GM12875 (cell line): ENCODE results near the gene MSANTD7.

Experiments
- H3K4me3 ChIP-seq: one replicate; pipeline ENCODE4 v1.5.1; 2011; ENCODE audit warnings: low read depth, low read length, control low read depth
- CTCF ChIP-seq: IDR thresholded peaks from 2 replicates; pipeline ENCODE4 v1.5.1; 2011; ENCODE audit warnings: low read depth, mild to moderate bottlenecking, control low read depth, inconsistent platforms, low read length, moderate library complexity, borderline replicate concordance; ENCODE audit not compliant: insufficient read depth

The MSANTD7 gene

GRCh38 chr10:14876764-14877163 lies 38.7 kb downstream of the MSANTD7 start:
- H3K4me3 ChIP-seq: no peak overlapping the region
- no peak for TF ChIP-seq CTCF

- H3K4me3 ChIP-seq: peak within 1 kb of the TSS; percentile 87
- TF ChIP-seq CTCF: no peak
Measured at GRCh38 chr10:14878266-14879123, 40.4 kb downstream of the MSANTD7 start, which contains the start of gene SUV39H2. Gene SUV39H2, plus strand, starts transcription at chr10:14878866. Its CDS starts 23 bp downstream, at chr10:14878889.

GRCh38 chr10:14879124-14879927 lies 41.2 kb downstream of the MSANTD7 start:
- H3K4me3 ChIP-seq: peak overlapping the region; percentile 87
- no peak for TF ChIP-seq CTCF

GRCh38 chr10:14879928-14880193 lies 41.8 kb downstream of the MSANTD7 start:
- TF ChIP-seq CTCF: no peak

GRCh38 chr10:14880229-14880628 lies 42.1 kb downstream of the MSANTD7 start:
- H3K4me3 ChIP-seq: peak overlapping the region; percentile 87
- no peak for TF ChIP-seq CTCF

More at GRCh38 chr10:14879928-14880193, 41.8 kb downstream of the MSANTD7 start:
- peak overlapping the region; percentile 87 for H3K4me3 ChIP-seq

- H3K4me3 ChIP-seq: no peak overlapping the region
- no peak for TF ChIP-seq CTCF
Measured at GRCh38 chr10:14884082-14884481, 46.0 kb downstream of the MSANTD7 start.
